Smooth muscle cell of the umbilical artery (primary cell): Measurements from ENCODE around the gene IL18. TPM values are rescaled to one million over a fixed set of nuclear protein-coding genes. Genes with fewer than 3 reads are reported as not detected.

ENCODE experiments used
- total RNA-seq: library from RNA; depleted of rRNA; stranded (reverse); fragments of >200 nt; gene quantifications from 2 replicates; pipeline ENCODE4 v1.2.3, GENCODE V29; 2014

IL18 gene
- 0.37 TPM in 1 of 2 replicates, not detected in the other for total RNA-seq

DNA sequence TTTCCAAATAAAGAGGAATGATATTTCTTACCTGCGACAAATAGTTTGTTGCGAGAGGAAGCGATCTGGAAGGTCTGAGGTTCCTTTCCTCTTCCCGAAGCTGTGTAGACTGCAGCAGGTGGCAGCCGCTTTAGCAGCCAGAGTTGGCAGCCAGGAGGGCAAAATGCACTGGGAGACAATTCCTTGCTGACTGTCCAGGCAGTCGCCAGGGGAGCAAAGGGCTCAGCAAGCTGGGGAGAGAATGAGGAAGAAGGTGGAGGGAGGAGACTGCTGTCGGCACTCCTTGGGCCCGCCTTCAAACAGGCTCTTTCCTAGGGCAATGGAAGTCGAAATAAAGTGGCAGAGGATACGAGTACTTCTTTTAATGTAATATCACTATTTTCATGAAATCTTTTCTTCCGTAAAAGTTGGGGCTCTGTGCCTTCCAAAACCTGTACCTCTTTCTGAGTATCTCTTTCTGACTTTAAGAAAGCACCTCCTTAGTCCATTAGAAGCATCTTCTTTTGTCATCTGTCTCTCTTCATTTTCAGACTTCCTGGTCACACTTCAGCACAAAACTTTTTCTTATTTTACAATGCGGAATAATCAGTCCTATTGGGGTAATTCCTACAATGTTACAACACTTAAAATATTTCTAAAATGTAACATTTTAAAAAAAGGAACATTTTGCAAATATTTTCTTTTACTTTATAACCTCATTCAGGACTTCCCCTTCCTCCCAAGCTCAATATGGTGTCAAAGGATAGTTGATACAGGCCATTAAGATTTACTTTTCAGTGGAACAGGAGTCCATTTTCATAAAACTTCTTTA lies at the start of gene IL18:
Gene IL18, minus strand, starts transcription at position 220 of the 811 bp plus-strand sequence. CDS start 9,041 bp downstream, outside the sequence.

GRCh38 chr11:112174789-112175598 lies 11.1 kb upstream of the IL18 start, which contains the start of gene BCO2:
Gene BCO2, plus strand, starts transcription at chr11:112175512. Its CDS starts 90 bp downstream, at chr11:112175602.

GRCh38 chr11:112167145-112167544 lies 3.3 kb upstream of the IL18 start, which contains the start of gene TEX12:
Gene TEX12, plus strand, starts transcription at chr11:112167372. Its CDS starts 1,897 bp downstream, at chr11:112169269.

Other genes with a start within 250 kb of the IL18 start
- not detected in 2 replicates for gene C11orf52, start 245.2 kb downstream of the IL18 start, total RNA-seq
- gene DIXDC1, start 226.8 kb downstream of the IL18 start, total RNA-seq, result 13.7 and 16.3 TPM in 2 replicates
- gene DLAT, start 138.7 kb downstream of the IL18 start, total RNA-seq, result 37.4 and 43.2 TPM in 2 replicates
- 0.69 and 1.2 TPM in 2 replicates for gene PIH1D2, start 90.1 kb downstream of the IL18 start, total RNA-seq
- gene NKAPD1, start 89.8 kb downstream of the IL18 start, total RNA-seq, result 21.1 and 22.6 TPM in 2 replicates
- gene TIMM8B, start 77.3 kb downstream of the IL18 start, total RNA-seq, result 16.6 and 30.9 TPM in 2 replicates
- 107 and 111 TPM in 2 replicates for gene SDHD, start 77.2 kb downstream of the IL18 start, total RNA-seq
- gene TEX12, start 3.3 kb upstream of the IL18 start, total RNA-seq, result 0.30 and 0.46 TPM in 2 replicates
- 2.3 and 12.2 TPM in 2 replicates for gene BCO2, start 11.4 kb upstream of the IL18 start, total RNA-seq
- 49.3 and 60.0 TPM in 2 replicates for gene PTS, start 62.3 kb upstream of the IL18 start, total RNA-seq
- gene PLET1, start 96.8 kb upstream of the IL18 start, total RNA-seq, result not detected in 2 replicates